Bone marrow (tissue), 2 donors: Measurements from ENCODE around the gene ABLIM2.

Source experiments
- DNase-seq, 2 donors: peaks; one replicate each; lab custom pipeline; 2025; lab: John Stamatoyannopoulos, UW

The ABLIM2 gene

GRCh38 chr4:8119877-8120276 lies 38.7 kb downstream of the ABLIM2 start:
- no peak for DNase-seq

GRCh38 chr4:8118531-8118930 lies 40.1 kb downstream of the ABLIM2 start:
- no peak for DNase-seq

- no peak for DNase-seq
Measured at GRCh38 chr4:8118035-8118434, 40.6 kb downstream of the ABLIM2 start.

GRCh38 chr4:8117278-8117682 lies 41.3 kb downstream of the ABLIM2 start:
- DNase-seq, result no peak

GRCh38 chr4:8115916-8116315 lies 42.7 kb downstream of the ABLIM2 start:
- no peak for DNase-seq

GRCh38 chr4:8115203-8115520 lies 43.5 kb downstream of the ABLIM2 start:
- no peak for DNase-seq

- DNase-seq, result no peak
Measured at GRCh38 chr4:8114456-8115202, 44.0 kb downstream of the ABLIM2 start.

- DNase-seq, result no peak
Measured at GRCh38 chr4:8113611-8114377, 44.8 kb downstream of the ABLIM2 start.

- DNase-seq, result no peak
Measured at GRCh38 chr4:8112672-8113071, 45.9 kb downstream of the ABLIM2 start.

GRCh38 chr4:8112036-8112576 lies 46.5 kb downstream of the ABLIM2 start:
- DNase-seq, result no peak

- no peak for DNase-seq
Measured at GRCh38 chr4:8110071-8110986, 48.3 kb downstream of the ABLIM2 start.

- no peak for DNase-seq
Measured at GRCh38 chr4:8109406-8110065, 49.1 kb downstream of the ABLIM2 start.

- DNase-seq, result no peak
Measured at GRCh38 chr4:8108991-8109390, 49.6 kb downstream of the ABLIM2 start.

GRCh38 chr4:8108261-8108660 lies 50.4 kb downstream of the ABLIM2 start:
- DNase-seq, result no peak

GRCh38 chr4:8107146-8107657 lies 51.4 kb downstream of the ABLIM2 start:
- no peak for DNase-seq

- no peak for DNase-seq
Measured at GRCh38 chr4:8106451-8107025, 52.1 kb downstream of the ABLIM2 start.

- DNase-seq, result no peak
Measured at GRCh38 chr4:8105306-8106100, 53.1 kb downstream of the ABLIM2 start.

- DNase-seq, result no peak
Measured at GRCh38 chr4:8104491-8105305, 53.9 kb downstream of the ABLIM2 start.
